ENCODE measurements around the gene VSNL1.

The VSNL1 gene

GRCh38 chr2:17628349-17629261 lies 88.1 kb downstream of the VSNL1 start:
- no peak overlapping the region for H3K4me3 ChIP-seq (ENCODE audit: low read depth, low read length)
- in situ Hi-C loops (cut with HindIII; ENCODE audit: low sequenced_read_pairs) = no loop called here
- no peak for TF ChIP-seq CTCF (IDR thresholded peaks at IDR 0.05; ENCODE audit: low read depth, low read length)
- DNase-seq (ENCODE audit: low read depth, low spot score) = peak; percentile 78

- no peak for TF ChIP-seq CTCF (IDR thresholded peaks at IDR 0.05; ENCODE audit: low read depth, low read length)
- DNase-seq (ENCODE audit: low read depth, low spot score) = no peak
- H3K4me3 ChIP-seq (ENCODE audit: low read depth, low read length) = no peak overlapping the region
- in situ Hi-C loops (cut with HindIII; ENCODE audit: low sequenced_read_pairs) = no loop called here
These were observed 89.6 kb downstream of the VSNL1 start for GRCh38 chr2:17630089-17630488.

GRCh38 chr2:17634997-17635396 lies 94.5 kb downstream of the VSNL1 start:
- no peak overlapping the region for H3K4me3 ChIP-seq (ENCODE audit: low read depth, low read length)
- no peak for DNase-seq (ENCODE audit: low read depth, low spot score)
- in situ Hi-C loops (cut with HindIII; ENCODE audit: low sequenced_read_pairs) = no loop called here
- TF ChIP-seq CTCF (IDR thresholded peaks at IDR 0.05; ENCODE audit: low read depth, low read length) = no peak

- H3K4me3 ChIP-seq (ENCODE audit: low read depth, low read length) = no peak overlapping the region
- in situ Hi-C loops (cut with HindIII; ENCODE audit: low sequenced_read_pairs) = no loop called here
- no peak for TF ChIP-seq CTCF (IDR thresholded peaks at IDR 0.05; ENCODE audit: low read depth, low read length)
- no peak for DNase-seq (ENCODE audit: low read depth, low spot score)
These were observed 95.8 kb downstream of the VSNL1 start for GRCh38 chr2:17636257-17636656.

GRCh38 chr2:17637131-17637906 lies 96.8 kb downstream of the VSNL1 start:
- in situ Hi-C loops (cut with HindIII; ENCODE audit: low sequenced_read_pairs) = no loop called here
- no peak for DNase-seq (ENCODE audit: low read depth, low spot score)
- no peak for TF ChIP-seq CTCF (IDR thresholded peaks at IDR 0.05; ENCODE audit: low read depth, low read length)
- no peak overlapping the region for H3K4me3 ChIP-seq (ENCODE audit: low read depth, low read length)

- H3K4me3 ChIP-seq (ENCODE audit: low read depth, low read length) = no peak overlapping the region
- DNase-seq (ENCODE audit: low read depth, low spot score) = no peak
- in situ Hi-C loops (cut with HindIII; ENCODE audit: low sequenced_read_pairs) = no loop called here
- no peak for TF ChIP-seq CTCF (IDR thresholded peaks at IDR 0.05; ENCODE audit: low read depth, low read length)
These were observed 97.8 kb downstream of the VSNL1 start for GRCh38 chr2:17638196-17638743.
